Osteocyte (in vitro differentiated cells): ENCODE measurements around the gene CDH4. TPM values are rescaled to one million over a fixed set of nuclear protein-coding genes. Genes with fewer than 3 reads are reported as not detected.
"Not testable (repeated sequence)": the region's sequence is repeated elsewhere in the genome, so short reads cannot be mapped to it uniquely, and the experiment has no call there.

Source experiments
- DNase-seq: peaks from one replicate; pipeline ENCODE4 v3.0.0; 2021; ENCODE audit warnings: mixed read lengths; ENCODE audit not compliant: unreplicated experiment; ENCODE audit errors: extremely low spot score
- H3K27ac Mint-ChIP-seq: one replicate; pipeline ENCODE4 v1.8.0; 2021; ENCODE audit warnings: mild to moderate bottlenecking, mixed read lengths; ENCODE audit not compliant: unreplicated experiment
- H3K27me3 Mint-ChIP-seq: one replicate; pipeline ENCODE4 v1.8.0; 2021; ENCODE audit warnings: mixed read lengths; ENCODE audit not compliant: unreplicated experiment
- H3K36me3 Mint-ChIP-seq: one replicate; pipeline ENCODE4 v1.8.0; 2021; ENCODE audit warnings: mixed read lengths; ENCODE audit not compliant: unreplicated experiment
- H3K4me1 Mint-ChIP-seq: one replicate; pipeline ENCODE4 v1.8.0; 2021; ENCODE audit warnings: mixed read lengths; ENCODE audit not compliant: unreplicated experiment
- H3K4me3 Mint-ChIP-seq: one replicate; pipeline ENCODE4 v1.8.0; 2021; ENCODE audit warnings: mild to moderate bottlenecking, moderate library complexity, mixed read lengths; ENCODE audit not compliant: unreplicated experiment
- H3K9me3 Mint-ChIP-seq: one replicate; pipeline ENCODE4 v1.8.0; 2021; ENCODE audit warnings: mixed read lengths; ENCODE audit not compliant: unreplicated experiment
- total RNA-seq: library from RNA; stranded (reverse); gene quantifications from 2 replicates; pipeline ENCODE4 v1.2.1, GENCODE V29; 2021
- TF ChIP-seq, protein P1 (sequence below): fragments of 200-600 bp; sonication (generic); IDR thresholded peaks from 2 replicates; pipeline ENCODE4 v1.5.0; 2021; ENCODE audit warnings: antibody characterized with exemption, mild to moderate bottlenecking, moderate library complexity

CDH4 gene
- total RNA-seq, 1 donor from 2014 or later, result 1.3 TPM

DNA sequence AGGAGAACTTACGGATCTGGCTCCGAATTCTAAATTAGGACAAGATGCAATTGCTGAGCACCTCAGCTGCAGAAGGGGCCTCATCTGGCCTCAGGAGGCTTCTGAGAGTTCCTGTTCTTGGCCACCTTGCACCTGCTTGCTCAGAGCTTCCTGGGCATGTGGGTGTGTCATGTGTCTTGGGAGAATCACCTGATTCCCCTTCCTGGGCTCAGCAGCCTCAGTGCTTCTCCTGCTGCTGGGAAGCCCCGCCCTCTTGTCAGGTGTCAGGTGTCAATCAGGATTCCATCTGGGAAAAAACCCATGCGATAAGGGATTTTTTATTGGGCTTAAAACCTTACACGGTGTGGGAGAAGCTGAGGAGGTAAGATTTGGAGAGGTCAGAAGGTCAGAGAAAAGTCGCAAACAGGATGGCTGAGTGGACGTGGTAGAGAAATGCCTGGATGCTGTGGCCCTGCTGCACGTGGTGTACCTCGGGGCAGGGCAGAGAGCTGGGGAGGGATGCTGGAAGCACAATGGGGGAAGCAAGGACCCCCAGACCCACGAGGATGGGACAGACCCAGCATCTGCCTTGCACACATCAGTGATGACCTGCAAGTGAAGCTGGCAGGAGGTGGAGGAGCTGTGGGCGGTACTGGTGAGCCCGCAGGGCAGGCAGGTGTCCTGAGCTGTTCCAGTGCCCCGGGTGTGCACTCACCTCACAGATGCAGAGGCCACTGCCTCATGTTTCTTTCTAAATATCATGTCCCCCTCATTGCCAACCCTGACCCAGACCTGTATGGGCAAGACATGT is 170.8 kb downstream of the CDH4 start:
- Mint-ChIP-seq H3K4me3 (no peak overlapping the region), H3K27ac (no peak overlapping the region), H3K27me3 (peaks cover 8% of the 10 kb centered on the region), H3K9me3 (no peaks in the 10 kb centered on the region), H3K36me3 (no peaks in the 10 kb centered on the region), H3K4me1 (no peaks in the 10 kb centered on the region)
- no peak for DNase-seq
- TF ChIP-seq, protein P1, sequence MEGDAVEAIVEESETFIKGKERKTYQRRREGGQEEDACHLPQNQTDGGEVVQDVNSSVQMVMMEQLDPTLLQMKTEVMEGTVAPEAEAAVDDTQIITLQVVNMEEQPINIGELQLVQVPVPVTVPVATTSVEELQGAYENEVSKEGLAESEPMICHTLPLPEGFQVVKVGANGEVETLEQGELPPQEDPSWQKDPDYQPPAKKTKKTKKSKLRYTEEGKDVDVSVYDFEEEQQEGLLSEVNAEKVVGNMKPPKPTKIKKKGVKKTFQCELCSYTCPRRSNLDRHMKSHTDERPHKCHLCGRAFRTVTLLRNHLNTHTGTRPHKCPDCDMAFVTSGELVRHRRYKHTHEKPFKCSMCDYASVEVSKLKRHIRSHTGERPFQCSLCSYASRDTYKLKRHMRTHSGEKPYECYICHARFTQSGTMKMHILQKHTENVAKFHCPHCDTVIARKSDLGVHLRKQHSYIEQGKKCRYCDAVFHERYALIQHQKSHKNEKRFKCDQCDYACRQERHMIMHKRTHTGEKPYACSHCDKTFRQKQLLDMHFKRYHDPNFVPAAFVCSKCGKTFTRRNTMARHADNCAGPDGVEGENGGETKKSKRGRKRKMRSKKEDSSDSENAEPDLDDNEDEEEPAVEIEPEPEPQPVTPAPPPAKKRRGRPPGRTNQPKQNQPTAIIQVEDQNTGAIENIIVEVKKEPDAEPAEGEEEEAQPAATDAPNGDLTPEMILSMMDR, result no peak

DNA sequence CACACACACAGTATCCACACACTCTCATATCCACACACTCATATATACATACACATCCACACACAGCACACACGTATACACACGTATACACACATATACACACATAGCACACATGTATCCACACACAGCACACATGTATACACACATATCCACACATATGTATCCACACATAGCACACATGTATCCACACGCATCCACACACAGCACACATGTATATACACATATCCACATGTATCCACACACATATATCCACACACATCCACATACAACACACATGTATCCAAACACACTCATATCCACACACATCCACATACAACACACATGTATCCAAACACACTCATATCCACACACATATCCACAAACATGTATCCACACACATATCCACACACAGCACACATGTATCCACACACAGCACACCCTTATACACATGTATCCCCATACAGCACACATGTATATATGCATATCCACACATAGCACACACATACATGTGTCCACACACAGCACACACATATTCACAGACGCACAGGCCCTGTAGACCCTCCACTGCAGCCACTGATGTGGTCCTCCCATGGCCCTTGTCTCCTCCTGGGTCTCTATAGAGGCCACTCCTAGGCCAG is 172.1 kb downstream of the CDH4 start:
- H3K36me3 Mint-ChIP-seq, result no peaks in the 10 kb centered on the region
- no peaks in the 10 kb centered on the region for H3K4me1 Mint-ChIP-seq
- no peak overlapping the region for H3K27ac Mint-ChIP-seq
- no peaks in the 10 kb centered on the region for H3K9me3 Mint-ChIP-seq
- TF ChIP-seq, protein P1, result no peak
- DNase-seq, result no peak
- H3K27me3 Mint-ChIP-seq, result peaks cover 12% of the 10 kb centered on the region
- H3K4me3 Mint-ChIP-seq, result no peak overlapping the region

DNA sequence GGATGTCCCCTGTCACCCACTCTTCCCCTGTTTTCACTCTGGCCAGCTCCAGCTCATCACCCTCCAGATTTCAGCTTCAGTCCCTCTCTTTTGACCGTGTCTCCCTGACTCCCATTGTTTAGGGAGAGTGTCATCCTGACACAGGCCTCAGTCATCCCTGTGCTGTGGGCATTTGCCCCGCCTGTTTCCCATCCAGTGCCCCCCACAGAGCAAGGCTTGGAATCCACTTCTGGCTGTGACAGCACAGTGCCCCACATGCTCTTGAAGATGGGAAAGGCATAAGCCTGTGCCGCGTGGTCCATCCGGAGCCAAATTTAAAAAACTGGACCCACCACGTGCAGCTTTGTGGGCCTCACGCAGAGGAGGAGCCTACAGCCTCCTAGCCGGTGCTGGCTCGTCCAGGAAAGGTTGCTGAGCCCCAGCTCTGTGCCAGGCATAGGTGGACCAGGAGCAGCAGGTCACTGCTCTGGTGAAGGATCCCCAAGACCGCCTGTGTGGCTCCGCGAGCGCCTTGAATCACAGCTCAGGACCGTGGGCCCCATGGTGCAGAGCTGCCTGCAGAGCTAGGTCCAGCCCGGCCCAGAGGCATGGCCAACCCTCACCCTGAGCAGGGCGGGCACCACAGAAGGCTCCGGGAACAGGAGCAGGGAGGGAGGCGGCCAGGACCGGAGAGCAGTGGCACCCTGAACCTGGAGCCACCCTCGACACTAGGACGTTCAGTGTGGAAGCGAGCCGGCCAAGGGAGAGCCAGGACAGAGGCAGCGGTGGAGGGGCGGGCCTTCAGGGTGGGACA is 172.8 kb downstream of the CDH4 start:
- H3K9me3 Mint-ChIP-seq, result no peaks in the 10 kb centered on the region
- H3K27ac Mint-ChIP-seq, result no peak overlapping the region
- TF ChIP-seq, protein P1, result no peak
- H3K4me3 Mint-ChIP-seq, result no peak overlapping the region
- peaks cover 15% of the 10 kb centered on the region for H3K27me3 Mint-ChIP-seq
- H3K36me3 Mint-ChIP-seq, result no peaks in the 10 kb centered on the region
- DNase-seq, result no peak
- H3K4me1 Mint-ChIP-seq, result no peaks in the 10 kb centered on the region

DNA sequence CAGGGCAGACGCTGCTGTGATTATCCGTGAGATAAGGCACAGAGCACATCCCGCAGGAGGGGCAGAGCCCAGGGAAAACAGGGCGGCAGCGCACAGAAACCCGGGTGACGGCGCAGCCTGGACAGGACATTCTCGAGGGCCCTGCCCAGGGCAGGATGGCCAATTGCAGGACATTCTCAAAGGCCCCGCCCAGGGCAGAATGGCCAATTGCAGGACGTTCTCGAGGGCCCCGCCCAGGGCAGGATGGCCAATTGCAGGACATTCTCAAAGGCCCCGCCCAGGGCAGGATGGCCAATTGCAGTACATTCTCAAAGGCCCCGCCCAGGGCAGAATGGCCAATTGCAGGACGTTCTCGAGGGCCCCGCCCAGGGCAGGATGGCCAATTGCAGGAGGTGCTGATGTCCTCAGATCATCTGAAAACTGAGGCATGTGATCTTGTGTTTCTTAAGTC is 173.5 kb downstream of the CDH4 start:
- H3K27ac Mint-ChIP-seq, H3K36me3 Mint-ChIP-seq, H3K4me1 Mint-ChIP-seq, H3K9me3 Mint-ChIP-seq, DNase-seq, H3K4me3 Mint-ChIP-seq: not testable (repeated sequence)
- H3K27me3 Mint-ChIP-seq, result peaks cover 15% of the 10 kb centered on the region

DNA sequence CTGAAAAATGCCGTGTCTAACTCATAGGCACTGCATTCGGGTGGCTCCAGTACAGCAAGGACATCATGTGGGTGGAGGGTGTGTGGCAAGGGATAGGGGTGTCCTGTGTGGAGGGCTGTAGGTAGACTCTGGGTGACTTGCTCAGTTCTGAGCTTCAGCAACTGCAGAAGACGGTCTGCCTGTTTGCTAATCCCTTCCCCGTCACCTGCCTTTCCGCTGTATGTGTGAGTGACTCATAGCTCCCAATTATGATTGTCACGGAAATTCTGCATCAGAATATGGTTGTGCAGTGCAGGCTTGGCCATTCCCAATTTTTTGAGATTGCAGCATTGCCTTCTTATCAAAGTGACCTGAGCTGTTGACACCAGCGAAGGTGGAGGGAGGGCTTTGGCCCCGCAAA is 174.3 kb downstream of the CDH4 start:
- no peak overlapping the region for H3K4me3 Mint-ChIP-seq
- no peaks in the 10 kb centered on the region for H3K4me1 Mint-ChIP-seq
- DNase-seq, result no peak
- H3K36me3 Mint-ChIP-seq, result no peaks in the 10 kb centered on the region
- no peak overlapping the region for H3K27ac Mint-ChIP-seq
- peaks cover 19% of the 10 kb centered on the region for H3K27me3 Mint-ChIP-seq
- H3K9me3 Mint-ChIP-seq, result no peaks in the 10 kb centered on the region
- TF ChIP-seq, protein P1, result no peak
